Right lobe of liver (tissue), 6 donors: Measurements from ENCODE around the gene MRC2. TPM values are rescaled to one million over a fixed set of nuclear protein-coding genes. Genes with fewer than 3 reads are reported as not detected.

Experiments used
- ATAC-seq, 4 donors: fragments of 200-7000 bp; cut with Tn5 transposase; one replicate each; pipeline ENCODE4 v1.9.1; 2020; ENCODE audit warnings: mild to moderate bottlenecking in 4 of 4, moderate library complexity in 4 of 4
- DNase-seq, 3 donors: peaks; one replicate each; pipeline ENCODE4 v3.0.0-alpha.2; 2020
- H3K27ac ChIP-seq, 3 donors: fragments of 200-600 bp; one replicate each; pipeline ENCODE4 v1.8.0; 2022
- H3K27me3 ChIP-seq, 2 donors: fragments of 200-600 bp; one replicate each; pipeline ENCODE4 v1.8.0; 2022
- H3K36me3 ChIP-seq, 4 donors: fragments of 200-600 bp; sonication (generic) in 1 of 4; one replicate each; pipeline versions ENCODE4 v1.5.1 to v1.8.0; 2017 to 2022; ENCODE audit warnings: control low read depth in 1 of 4
- H3K4me1 ChIP-seq, 4 donors: fragments of 200-600 bp; sonication (generic) in 1 of 4; one replicate each; pipeline versions ENCODE4 v1.5.1 to v1.8.0; 2017 to 2022; ENCODE audit warnings: control low read depth in 1 of 4
- H3K4me3 ChIP-seq, 3 donors: fragments of 200-600 bp; one replicate each; pipeline ENCODE4 v1.8.0; 2022
- H3K9me3 ChIP-seq, 4 donors: fragments of 200-600 bp; sonication (generic) in 1 of 4; one replicate each; pipeline versions ENCODE4 v1.5.1 to v1.8.0; 2017 to 2022; ENCODE audit warnings: control low read depth in 1 of 4
- CTCF ChIP-seq, 4 donors: fragments of 200-600 bp in 3 of 4; fragments of 450-650 bp in 1 of 4; IDR thresholded peaks; one replicate each; pipeline versions ENCODE4 v1.5.1 to v1.8.0; 2016 to 2022; ENCODE audit warnings: antibody characterized with exemption in 4 of 4, mild to moderate bottlenecking in 2 of 4
- POLR2A ChIP-seq: fragments of 450-650 bp; IDR thresholded peaks from one replicate; pipeline ENCODE4 v1.6.1; 2017; ENCODE audit warnings: antibody characterized with exemption, mild to moderate bottlenecking
- WGBS: methylation state at CpG from one replicate; pipeline ENCODE4 v1.1.6; 2018; ENCODE audit warnings: low coverage, low lambda C conversion rate; ENCODE audit not compliant: insufficient coverage; ENCODE audit errors: missing lambda C conversion rate; 5-methylcytosine and 5-hydroxymethylcytosine counted together
- intact Hi-C, 2 donors: fragments of 100-400 bp; cut with DNase I; formaldehyde crosslinking; loops; one replicate each; pipeline versions ENCODE4 v1.11.2 to v1.14.1; 2022
- total RNA-seq, 6 experiments: library from RNA; depleted of rRNA in 2 of 6; stranded (reverse); fragments of >200 nt in 2 of 6; fragmentation: NEBNext Ultra II Directional in 3 of 6; extraction: Animal tissue kit (Norgen Biotek cat#: 25700) in 3 of 6; gene quantifications; one replicate each; pipeline versions ENCODE4 v1.1.0 to v1.2.4, GENCODE V29; 2016 to 2023
- donor health status: DM: no; HTN: yes; CAD: no.
- donor health status: DM: no; HTN: no; CAD: no.
- donor health status: DM: no; HTN: no; CAD: no.
- donor health status: DM: no; HTN: yes; CAD: no.
- donor health status: DM: no; HTN: yes; CAD: no.

Gene MRC2
- total RNA-seq, 6 experiments from 2014 or later, result 1.7 to 7.4 (median 3.8) TPM

GRCh38 chr17:62671553-62671952 lies 44.1 kb downstream of the MRC2 start:
- 83% methylated on average over 1 of the region's 14 CpGs for WGBS
- TF ChIP-seq CTCF (IDR thresholded peaks at IDR 0.05) (no peak), POLR2A (no peak)
- Histone ChIP-seq H3K36me3 (no peaks in the 10 kb centered on the region), H3K27me3 (no peaks in the 10 kb centered on the region), H3K4me3 (no peak overlapping the region), H3K27ac (no peak overlapping the region), H3K9me3 (no peaks in the 10 kb centered on the region), H3K4me1 (no peaks in the 10 kb centered on the region)
- DNase-seq, result peak in 1 of 3 donors; percentile 38
- ATAC-seq, result no peak
- intact Hi-C loops, result no loop called here

GRCh38 chr17:62672957-62673356 lies 45.5 kb downstream of the MRC2 start:
- Histone ChIP-seq H3K9me3 (no peaks in the 10 kb centered on the region), H3K36me3 (no peaks in the 10 kb centered on the region), H3K4me1 (no peaks in the 10 kb centered on the region), H3K27me3 (no peaks in the 10 kb centered on the region), H3K27ac (no peak overlapping the region), H3K4me3 (no peak overlapping the region)
- TF ChIP-seq POLR2A (no peak), CTCF (IDR thresholded peaks at IDR 0.05) (no peak)
- DNase-seq (peak in 1 of 3 donors; percentile 13), ATAC-seq (no peak)
- intact Hi-C loops, result no loop called here
- WGBS, result 80% methylated on average over 1 of the region's 4 CpGs

GRCh38 chr17:62673614-62674362 lies 46.3 kb downstream of the MRC2 start:
- H3K4me3 ChIP-seq, result no peak overlapping the region
- no peaks in the 10 kb centered on the region for H3K9me3 ChIP-seq
- no peaks in the 10 kb centered on the region for H3K4me1 ChIP-seq
- DNase-seq (peak in 1 of 3 donors; percentile 2), ATAC-seq (no peak)
- TF ChIP-seq CTCF (IDR thresholded peaks at IDR 0.05) (no peak), POLR2A (no peak)
- H3K36me3 ChIP-seq, result no peaks in the 10 kb centered on the region
- no peak overlapping the region for H3K27ac ChIP-seq
- intact Hi-C loops, result no loop called here
- H3K27me3 ChIP-seq, result no peaks in the 10 kb centered on the region
- 89% methylated on average over 6 of the region's 20 CpGs for WGBS

- Histone ChIP-seq H3K4me3 (no peak overlapping the region), H3K36me3 (no peaks in the 10 kb centered on the region), H3K9me3 (no peaks in the 10 kb centered on the region), H3K4me1 (no peaks in the 10 kb centered on the region), H3K27me3 (no peaks in the 10 kb centered on the region), H3K27ac (no peak overlapping the region)
- DNase-seq, result peak in 1 of 3 donors; percentile 27
- no peak for TF ChIP-seq CTCF (IDR thresholded peaks at IDR 0.05)
- no peak for TF ChIP-seq POLR2A
- intact Hi-C loops, result no loop called here
- WGBS, result no CpG with 5 or more reads among the region's 6 CpGs
- no peak for ATAC-seq
Observed at GRCh38 chr17:62674363-62674739, 46.9 kb downstream of the MRC2 start.
